Measurements from ENCODE around the gene GGA1.

Gene GGA1

GRCh38 chr22:37676736-37677492 is 68.3 kb downstream of the GGA1 start:
- DNase-seq = peak; percentile 92

- DNase-seq = no peak
Measured at GRCh38 chr22:37677493-37677974, 68.9 kb downstream of the GGA1 start.

GRCh38 chr22:37678372-37678771 is 69.7 kb downstream of the GGA1 start:
- no peak for DNase-seq

GRCh38 chr22:37679670-37680069 is 71.0 kb downstream of the GGA1 start:
- DNase-seq = no peak

GRCh38 chr22:37680191-37680851 is 71.7 kb downstream of the GGA1 start:
- DNase-seq = no peak

GRCh38 chr22:37681001-37681424 is 72.4 kb downstream of the GGA1 start:
- no peak for DNase-seq

- DNase-seq = peak; percentile 83
Measured at GRCh38 chr22:37681556-37682049, 73.0 kb downstream of the GGA1 start.

Data from stimulated activated CD4-positive, alpha-beta T cell treated with anti-CD3 and anti-CD28 coated beads, Interleukin-4, amount 100 ng/mL, for 24 hours (primary cell).